Measurements from ENCODE around the gene MEGF10.

The MEGF10 gene

DNA sequence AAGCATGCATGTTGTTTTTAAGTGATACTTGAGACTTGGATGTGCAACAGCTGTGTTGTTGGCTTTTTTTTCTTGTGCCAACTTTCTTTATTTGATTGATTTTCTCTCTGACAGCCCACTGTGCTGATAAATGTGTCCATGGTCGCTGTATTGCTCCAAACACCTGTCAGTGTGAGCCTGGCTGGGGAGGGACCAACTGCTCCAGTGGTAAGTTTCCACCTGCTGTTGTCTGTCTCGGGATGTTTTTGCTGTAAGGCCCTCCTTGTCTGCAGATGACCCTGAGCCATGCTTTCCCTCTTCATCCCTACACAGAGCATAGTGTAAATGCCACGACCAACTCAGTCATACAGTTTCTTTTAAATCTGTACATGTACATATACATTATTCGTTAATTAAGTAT lies 79.2 kb downstream of the MEGF10 start:
- no peak for DNase-seq (ENCODE audit: low read depth)

DNA sequence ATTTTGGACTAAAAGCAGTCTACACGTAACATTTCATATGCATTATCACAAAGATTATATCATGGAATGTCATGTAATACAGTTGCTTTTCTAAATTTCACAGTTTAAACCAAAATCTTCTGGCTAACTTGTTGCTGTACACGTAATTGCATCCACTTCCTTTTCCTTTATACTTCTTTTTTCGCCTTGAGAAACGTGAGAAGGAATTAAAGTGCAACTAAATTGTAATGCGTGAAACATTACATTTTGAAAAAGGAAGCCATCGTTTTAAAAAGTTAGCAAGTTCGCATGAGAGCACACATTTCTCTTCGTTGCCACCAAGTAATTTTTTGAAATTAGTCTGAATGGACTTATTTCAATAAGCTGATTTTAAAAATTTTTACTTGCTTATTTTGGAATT lies 80.0 kb downstream of the MEGF10 start:
- DNase-seq (ENCODE audit: low read depth): no peak

DNA sequence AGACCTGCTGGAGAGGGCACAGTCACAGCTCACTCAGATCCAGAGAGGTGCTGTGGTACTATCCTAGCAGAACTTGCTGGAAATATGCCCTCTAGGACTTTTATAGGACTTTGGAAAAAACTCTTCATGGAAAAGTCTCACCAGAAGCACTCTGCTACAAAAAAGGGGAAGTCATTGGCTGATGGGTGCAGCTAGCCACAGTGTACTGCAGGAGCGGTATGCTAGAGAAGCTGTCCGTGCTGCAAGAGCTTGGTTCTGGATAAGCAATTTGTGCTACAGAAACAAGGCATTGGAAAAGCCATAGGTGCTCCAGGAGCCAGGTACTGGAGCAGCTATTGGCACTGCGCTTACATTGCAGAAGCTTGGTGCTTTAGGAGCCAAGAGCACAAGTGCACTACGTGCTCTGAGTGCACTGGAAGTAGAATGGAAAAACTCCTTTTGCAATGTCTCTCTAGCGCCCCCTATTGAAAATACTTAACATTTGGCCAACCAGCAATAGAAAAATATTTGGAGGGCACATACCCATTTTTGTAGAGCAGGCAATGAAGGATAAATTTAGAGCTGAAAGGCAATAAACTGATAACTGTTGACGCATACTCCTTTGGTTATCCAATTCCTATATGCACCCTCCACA lies 83.4 kb downstream of the MEGF10 start:
- DNase-seq (ENCODE audit: low read depth): no peak

DNA sequence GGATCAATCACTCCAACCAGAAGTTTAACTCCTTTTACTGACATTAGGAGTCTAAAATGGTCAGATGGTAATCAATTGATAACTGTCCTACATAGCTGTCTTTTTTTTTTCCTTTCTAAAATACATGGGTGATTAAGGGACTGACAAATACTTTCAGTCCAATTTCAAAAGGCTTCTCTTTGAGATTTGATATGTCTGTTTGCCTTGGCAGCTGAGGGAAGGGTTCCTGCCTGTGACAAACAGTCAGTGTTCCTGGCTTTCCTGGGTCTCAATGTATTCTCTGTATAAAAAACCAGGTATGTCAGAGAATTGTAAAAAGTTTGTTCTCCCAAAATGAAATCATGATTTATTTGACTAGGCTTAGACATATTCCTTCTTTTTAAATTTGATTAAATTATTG lies 84.5 kb downstream of the MEGF10 start:
- no peak for DNase-seq (ENCODE audit: low read depth)

DNA sequence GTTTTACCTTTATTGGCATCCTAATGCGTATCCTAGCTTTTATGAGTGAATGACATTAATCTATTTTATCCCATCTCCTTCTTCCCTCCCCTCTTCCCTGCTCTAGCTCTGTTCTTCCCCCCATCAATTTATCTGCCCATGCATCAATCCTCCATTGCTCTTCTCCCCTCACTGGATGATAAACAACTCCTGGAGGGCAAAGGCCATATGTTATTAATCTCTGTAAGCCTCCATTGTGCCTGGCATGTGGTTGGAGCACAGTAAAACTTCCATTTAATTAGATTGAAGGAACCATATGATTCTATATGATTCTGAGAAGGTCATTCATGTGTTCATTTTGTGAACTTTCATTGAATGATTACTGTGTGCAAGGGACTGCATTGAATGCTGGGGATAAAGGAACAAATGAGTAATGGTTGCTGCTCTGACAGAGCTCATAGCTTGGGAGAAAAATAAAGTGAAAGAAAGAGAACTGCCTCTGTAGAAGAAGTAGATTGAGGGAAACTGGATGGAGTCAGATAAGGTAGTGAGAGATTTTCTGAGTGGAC lies 85.0 kb downstream of the MEGF10 start:
- no peak for DNase-seq (ENCODE audit: low read depth)

DNA sequence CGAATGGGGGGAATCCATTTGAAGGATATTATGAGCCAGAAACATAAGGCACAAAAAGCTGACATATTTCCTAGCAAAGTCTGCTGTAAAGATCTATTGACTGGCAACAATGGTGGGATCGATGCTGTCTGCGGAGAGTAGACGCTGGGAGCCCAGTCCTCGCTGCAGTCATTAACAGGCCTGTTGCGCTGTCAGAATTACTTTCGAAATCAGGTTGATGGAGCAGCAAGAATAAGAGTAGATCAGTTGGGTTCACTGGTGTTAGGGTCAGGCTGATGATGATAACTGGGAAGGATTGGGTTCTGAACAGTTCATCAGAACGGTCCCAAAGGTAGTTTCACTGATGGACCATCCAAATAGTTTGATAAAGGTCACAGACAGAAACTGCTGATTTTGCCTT lies 87.1 kb downstream of the MEGF10 start:
- DNase-seq (ENCODE audit: low read depth): no peak

DNA sequence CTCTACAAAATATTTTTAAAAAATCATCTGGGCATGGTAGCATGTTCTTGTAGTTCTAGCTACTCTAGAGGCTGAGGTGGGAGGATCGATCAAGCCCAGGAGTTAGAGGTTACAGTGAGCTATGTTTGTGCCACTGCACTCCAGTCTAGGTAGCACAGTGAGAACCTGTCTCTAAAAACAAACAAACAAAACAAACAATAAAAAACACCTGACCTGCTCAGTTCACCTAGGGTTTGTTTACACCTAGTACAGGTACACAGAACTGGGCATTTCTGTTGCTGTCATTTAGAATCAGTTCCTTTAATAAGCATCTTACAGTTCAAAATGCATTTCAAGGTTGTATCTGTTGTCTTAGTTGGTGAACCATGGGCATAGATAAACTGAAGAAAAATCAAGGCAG lies 95.3 kb downstream of the MEGF10 start:
- DNase-seq (ENCODE audit: low read depth): no peak

DNA sequence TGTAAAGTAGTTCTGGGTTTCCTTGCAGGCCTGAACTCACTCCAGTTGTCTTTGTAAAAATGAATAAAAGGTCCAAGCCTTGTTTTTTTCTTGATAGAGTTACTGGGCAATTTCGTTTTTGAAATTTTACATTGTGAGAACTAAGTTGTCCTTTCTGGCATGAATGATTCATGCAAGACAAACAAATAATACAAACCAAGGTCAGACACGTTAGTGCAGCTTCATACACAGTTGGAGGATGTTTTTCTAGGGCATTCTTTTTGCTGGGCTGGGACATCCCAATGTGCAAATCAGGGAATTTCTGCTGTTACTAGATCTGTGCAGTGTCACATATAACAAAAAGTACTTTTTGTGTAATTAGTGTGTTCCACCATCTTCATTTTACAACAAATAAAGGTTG lies 96.0 kb downstream of the MEGF10 start:
- DNase-seq (ENCODE audit: low read depth): no peak

DNA sequence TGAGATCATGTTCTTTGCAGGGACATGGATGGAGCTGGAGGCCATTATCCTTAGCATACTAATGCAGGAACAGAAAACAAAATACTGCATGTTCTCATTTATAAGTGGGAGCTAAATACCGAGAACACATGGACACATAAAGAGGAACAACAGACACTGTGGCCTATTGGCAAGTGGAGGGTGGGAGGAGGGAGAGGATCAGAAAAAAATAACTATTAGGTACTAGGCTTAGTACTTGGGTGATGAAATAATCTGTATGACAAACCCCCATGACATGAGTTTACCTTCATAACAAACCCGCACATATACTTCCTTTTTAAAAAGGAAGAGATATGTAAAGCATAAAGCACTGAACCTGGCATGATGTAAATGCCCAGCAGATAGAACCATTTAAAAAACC lies 99.0 kb downstream of the MEGF10 start:
- DNase-seq (ENCODE audit: low read depth): no peak

DNA sequence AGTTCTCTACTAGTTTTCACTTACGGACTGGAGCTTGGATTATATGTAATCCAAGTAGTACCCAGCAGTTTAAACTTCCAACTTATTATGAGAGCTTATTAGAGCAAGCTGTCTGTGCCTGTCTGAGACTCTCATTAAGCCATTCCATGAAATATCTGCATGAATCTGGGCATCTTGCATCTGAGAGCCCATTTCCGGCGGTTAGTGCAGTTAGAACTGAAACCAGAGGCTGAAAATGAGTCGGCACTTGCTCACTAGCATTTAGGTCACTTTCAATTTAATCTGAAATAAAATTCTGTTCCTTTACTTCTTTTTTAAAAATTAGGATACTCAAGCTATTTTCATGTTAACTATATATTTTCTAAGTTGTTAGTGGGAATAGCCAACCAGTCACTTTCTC lies 102.2 kb downstream of the MEGF10 start:
- DNase-seq (ENCODE audit: low read depth): no peak

DNA sequence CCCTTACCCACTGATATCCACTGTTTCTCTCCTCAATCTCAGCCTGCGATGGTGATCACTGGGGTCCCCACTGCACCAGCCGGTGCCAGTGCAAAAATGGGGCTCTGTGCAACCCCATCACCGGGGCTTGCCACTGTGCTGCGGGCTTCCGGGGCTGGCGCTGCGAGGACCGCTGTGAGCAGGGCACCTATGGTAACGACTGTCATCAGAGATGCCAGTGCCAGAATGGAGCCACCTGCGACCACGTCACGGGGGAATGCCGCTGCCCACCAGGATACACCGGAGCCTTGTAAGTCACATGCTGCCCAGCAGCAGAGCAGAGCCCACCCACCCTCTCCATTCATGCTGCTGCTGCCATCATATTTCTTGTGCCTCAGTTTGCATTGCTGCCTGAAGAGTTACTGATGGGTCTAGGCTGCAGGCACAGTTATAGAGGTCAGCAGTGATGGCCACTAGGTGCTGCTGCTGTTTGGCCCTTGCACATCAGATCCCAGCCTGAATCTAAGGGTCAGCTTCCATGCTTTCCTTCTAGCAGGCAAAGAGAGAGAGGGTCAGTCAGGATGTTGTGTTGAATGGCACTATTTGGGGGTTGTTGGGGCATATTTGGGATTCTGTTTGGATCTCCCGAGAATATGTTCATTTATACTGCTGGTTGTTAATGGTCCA lies 106.0 kb downstream of the MEGF10 start:
- DNase-seq (ENCODE audit: low read depth): no peak

DNA sequence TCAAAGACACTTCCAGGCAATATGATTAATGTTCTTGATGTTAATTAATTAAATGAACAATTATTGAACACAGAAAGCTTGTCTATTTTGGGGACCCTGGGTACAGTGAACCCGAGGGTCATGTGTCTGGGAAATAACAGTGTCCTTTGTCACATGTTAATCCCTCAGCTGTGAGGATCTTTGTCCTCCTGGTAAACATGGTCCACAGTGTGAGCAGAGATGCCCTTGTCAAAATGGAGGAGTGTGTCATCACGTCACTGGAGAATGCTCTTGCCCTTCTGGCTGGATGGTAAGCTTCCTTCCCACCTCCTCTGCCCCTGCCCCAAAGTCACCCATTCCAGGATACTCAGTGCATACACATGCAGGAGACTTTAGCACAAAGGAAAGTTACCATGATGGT lies 107.9 kb downstream of the MEGF10 start:
- no peak for DNase-seq (ENCODE audit: low read depth)

DNA sequence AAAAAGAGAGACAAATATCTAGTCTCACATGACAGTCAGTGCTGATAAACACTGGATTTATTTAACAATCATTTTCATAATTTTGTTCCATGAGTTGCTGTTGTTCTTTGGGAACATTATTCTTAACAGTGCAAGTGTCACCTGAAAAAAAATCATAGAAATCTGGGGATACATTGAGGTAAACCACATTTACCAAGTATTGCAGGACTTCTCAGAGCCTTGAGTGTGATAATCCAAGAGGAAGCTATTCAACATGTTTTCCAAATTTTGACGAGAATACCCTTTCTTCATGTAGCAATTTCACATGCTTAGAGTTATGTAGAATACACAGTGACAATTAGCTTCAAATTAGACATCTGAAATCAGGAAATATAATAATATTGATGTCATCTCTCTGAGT lies 108.5 kb downstream of the MEGF10 start:
- no peak for DNase-seq (ENCODE audit: low read depth)

DNA sequence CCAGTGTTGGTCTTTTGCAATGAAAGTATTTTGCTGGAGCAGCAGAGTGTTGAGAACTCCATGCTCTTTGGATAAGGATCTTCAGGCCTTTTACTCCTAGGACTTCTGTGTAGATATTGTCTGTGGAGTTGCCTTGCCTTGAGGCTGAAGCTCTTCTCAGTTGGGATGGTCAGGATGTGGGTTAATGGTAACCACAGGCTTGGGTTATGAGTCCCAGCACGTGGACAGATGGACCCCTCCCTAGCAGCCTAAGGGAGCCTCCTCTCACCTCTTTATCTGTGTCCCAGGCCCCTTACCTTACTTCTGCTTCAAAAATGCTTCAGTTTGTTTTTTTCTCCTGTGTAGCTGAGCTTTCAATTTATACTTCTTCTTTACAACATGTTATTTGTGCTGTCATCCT lies 109.9 kb downstream of the MEGF10 start:
- no peak for DNase-seq (ENCODE audit: low read depth)

DNA sequence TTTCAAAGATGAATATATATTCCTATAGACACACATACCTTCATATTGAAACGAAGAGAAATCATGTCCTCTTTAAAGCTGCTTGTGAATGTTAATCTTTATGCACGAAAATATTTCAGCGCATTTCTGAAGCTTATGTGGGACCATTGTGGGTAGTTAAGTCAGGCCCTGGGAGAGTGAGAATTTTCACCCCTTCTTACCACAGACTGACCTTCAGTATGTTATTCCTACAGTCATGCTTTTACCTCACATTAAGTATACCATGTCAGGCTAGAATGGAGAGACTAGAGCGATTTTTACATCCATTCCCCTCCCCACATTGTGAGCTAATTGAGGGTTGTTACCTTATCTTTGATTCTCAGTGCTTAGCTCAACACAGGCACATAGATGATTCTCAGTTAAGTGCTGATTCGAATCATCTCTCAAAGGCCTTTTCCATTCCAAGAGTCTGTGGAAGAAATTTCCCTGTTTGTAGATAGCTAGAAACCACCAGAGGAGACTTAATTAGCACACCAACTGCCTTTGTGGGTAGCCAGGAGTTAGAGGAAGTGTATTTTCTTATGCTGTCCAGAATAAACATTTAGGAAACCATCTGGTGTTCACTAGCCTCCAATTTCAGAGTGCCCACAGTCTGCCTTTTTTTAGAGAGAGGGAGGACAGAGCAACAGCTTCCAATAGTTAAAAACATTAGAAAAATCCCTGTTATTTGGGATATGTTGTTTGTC lies 110.5 kb downstream of the MEGF10 start:
- no peak for DNase-seq (ENCODE audit: low read depth)

DNA sequence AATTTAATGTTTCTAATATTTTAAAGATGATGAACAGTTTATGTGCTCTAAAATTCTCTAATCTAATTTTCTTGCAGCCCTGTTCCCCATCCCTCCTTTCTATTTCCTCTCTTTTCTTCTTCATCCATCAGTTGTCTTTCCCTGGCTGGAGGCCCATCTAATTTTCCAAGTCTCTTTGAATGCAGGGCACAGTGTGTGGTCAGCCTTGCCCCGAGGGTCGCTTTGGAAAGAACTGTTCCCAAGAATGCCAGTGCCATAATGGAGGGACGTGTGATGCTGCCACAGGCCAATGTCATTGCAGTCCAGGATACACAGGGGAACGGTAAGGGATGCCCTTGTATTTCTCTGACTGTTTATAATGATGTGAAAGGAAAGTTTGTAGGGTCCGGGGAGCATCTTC lies 111.8 kb downstream of the MEGF10 start:
- DNase-seq (ENCODE audit: low read depth): no peak

DNA sequence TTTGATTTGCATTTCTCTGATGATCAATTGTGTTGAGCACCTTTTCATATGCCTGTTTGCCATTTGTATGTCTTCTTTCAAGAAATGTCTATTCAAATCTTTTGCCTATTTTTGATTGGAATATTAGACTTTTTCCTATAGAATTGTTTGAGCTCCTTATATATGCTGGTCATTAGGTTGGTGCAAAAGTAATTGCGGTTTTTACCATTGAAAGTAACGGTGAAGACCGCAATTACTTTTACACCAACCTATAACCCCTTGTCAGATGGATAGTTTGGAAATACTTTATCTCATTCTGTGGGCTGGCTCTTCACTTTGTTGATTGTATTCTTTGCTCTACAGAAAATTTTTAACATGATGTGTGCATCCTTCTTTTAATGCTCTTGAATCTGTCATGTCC lies 113.6 kb downstream of the MEGF10 start:
- DNase-seq (ENCODE audit: low read depth): no peak

DNA sequence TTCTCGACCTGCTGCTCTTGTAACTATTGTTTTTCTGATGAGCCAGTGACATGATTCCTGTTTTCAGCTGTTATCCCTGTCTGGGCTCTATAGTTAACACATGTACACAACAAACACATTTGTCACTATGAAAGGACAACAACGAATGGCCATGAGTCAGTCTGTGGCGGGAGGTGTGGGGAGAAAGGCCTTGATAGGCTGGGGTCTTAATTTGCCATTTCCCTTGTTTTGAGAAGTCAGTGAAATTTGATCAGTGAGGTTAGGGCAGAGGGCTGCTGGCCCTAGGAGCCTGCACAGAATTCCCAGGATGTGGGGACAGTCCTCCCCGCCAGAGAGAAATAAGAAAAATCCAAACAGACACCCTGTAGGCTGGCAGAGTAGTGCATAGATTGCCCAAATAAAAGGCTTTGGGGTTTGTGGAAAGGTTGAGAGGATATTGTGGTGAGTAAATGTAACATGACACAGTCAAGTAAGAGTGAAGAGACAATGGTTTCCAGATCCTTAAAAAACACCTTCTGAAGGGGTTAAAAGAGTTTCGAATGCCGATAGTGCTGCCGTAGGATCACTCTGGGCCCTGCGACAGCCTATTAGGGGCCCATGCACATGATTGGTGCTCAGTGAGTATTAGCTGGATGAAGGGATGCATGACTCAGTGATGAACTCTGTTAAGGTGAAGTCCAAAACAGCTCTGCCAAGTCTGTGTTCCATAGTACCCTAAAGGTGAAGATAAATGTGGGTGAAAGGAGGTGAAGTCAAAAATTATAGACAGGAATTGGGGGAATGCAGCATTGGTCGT lies 115.9 kb downstream of the MEGF10 start:
- no peak for DNase-seq (ENCODE audit: low read depth)

DNA sequence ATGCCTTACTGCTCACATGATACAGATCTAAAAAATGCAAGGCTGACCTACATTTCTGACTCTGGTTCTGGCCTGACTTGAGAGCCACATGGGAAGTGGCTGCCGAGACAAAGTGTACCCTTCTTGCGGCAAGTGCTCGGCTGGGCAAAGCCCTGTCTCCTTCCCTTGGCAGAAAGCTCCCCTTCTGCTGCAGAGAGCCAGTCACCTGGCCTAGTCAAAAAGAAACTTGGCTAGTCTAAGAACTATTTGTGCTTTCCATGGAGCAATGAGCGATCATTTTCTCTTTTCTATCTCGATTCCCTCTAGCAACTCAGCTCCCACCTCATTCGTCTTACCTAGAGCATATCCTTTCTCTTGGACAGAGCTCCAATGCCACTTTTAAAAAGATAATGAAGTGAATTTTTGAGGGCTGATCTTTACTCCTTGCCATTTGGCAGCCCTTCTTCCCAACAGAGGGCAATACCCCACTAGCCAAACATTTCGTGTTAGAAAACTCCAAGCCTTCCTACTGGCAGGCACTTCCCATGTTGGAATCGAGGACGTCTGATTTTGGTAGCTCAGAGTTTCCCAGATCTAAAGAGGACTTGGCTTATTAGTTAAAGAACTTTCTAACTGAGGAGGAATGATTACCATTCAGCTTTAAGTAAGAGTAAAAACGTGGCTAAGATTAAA lies 118.8 kb downstream of the MEGF10 start:
- no peak for DNase-seq (ENCODE audit: low read depth)

DNA sequence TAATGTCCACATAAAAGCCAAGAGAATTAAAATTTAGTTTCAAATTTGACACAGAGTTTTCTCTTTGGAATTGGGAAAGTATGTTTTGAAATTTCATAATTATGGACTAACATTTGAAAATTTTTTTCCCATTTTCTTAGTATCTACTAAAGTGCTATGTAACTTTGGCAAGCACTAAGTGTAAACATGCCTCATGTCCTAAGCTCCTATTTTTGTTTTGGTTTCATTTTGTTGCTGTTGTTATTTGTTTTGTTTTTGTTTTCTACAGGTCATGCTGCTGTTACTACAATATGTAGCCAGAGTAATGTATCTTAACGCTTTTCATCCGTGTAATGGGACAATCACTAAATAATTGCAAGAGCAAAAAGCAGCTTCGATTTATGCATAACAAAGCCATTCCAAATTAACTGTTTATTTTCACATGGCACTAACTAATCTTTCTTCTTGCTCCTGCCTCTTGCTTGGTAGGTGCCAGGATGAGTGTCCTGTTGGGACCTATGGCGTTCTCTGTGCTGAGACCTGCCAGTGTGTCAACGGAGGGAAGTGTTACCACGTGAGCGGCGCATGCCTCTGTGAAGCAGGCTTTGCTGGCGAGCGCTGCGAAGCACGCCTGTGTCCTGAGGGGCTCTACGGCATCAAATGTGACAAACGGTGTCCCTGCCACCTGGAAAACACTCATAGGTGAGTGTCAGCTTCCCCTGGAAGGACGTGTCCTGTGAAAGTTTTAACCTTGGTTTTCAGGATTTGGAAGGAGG lies 119.5 kb downstream of the MEGF10 start:
- no peak for DNase-seq (ENCODE audit: low read depth)

DNA sequence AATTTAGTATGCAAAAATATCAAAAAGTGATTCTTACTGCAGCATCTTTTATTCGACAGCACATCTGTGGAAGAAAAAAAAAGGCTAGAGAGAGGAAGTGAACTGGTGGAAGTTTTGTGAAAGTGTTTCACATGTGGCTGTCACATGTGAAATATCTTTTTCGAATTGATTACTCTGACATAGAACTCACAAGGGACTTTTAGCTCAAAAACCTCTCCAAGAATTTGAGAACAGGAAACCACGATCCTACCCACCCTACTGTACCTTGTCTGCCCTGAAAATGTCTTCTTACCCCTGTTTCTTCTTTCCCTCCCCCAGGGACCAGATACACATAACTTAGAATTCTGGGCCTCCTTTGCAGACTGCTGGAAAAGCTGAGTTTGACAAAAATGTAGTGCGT lies 120.4 kb downstream of the MEGF10 start:
- no peak for DNase-seq (ENCODE audit: low read depth)
